GM19043 (cell line): Measurements from ENCODE around the gene COL16A1.

Experiments
- ATAC-seq: cut with Tn5 transposase; IDR thresholded peaks from one replicate; pipeline ENCODE4 v1.9.1; 2021; ENCODE audit warnings: low read depth; ENCODE audit not compliant: unreplicated experiment

The COL16A1 gene

GRCh38 chr1:31733389-31734219 is 29.8 kb upstream of the COL16A1 start:
- no peak for ATAC-seq

GRCh38 chr1:31732751-31733289 is 29.0 kb upstream of the COL16A1 start:
- ATAC-seq: no peak

GRCh38 chr1:31732343-31732742 is 28.5 kb upstream of the COL16A1 start:
- no peak for ATAC-seq

- no peak for ATAC-seq
Observed at GRCh38 chr1:31731049-31731565, 27.3 kb upstream of the COL16A1 start.

- no peak for ATAC-seq
Observed at GRCh38 chr1:31730336-31731048, 26.7 kb upstream of the COL16A1 start.

GRCh38 chr1:31727849-31728248 is 24.0 kb upstream of the COL16A1 start:
- no peak for ATAC-seq

- no peak for ATAC-seq
Observed at GRCh38 chr1:31727195-31727594, 23.4 kb upstream of the COL16A1 start.

- no peak for ATAC-seq
Observed at GRCh38 chr1:31726715-31727114, 22.9 kb upstream of the COL16A1 start.

GRCh38 chr1:31725777-31726535 is 22.1 kb upstream of the COL16A1 start:
- no peak for ATAC-seq

- no peak for ATAC-seq
Observed at GRCh38 chr1:31725134-31725533, 21.3 kb upstream of the COL16A1 start.

GRCh38 chr1:31723828-31724359 is 20.1 kb upstream of the COL16A1 start:
- ATAC-seq: no peak

- ATAC-seq: no peak
Observed at GRCh38 chr1:31718327-31718897, 14.6 kb upstream of the COL16A1 start.

- no peak for ATAC-seq
Observed at GRCh38 chr1:31717341-31717740, 13.5 kb upstream of the COL16A1 start.

- no peak for ATAC-seq
Observed at GRCh38 chr1:31715873-31716220, 12.0 kb upstream of the COL16A1 start.

GRCh38 chr1:31715087-31715872 is 11.5 kb upstream of the COL16A1 start:
- peak; percentile 49 for ATAC-seq

- no peak for ATAC-seq
Observed at GRCh38 chr1:31714442-31715086, 10.7 kb upstream of the COL16A1 start.

- ATAC-seq: no peak
Observed at GRCh38 chr1:31712630-31713029, 8.8 kb upstream of the COL16A1 start.

GRCh38 chr1:31712068-31712467 is 8.3 kb upstream of the COL16A1 start:
- no peak for ATAC-seq

- ATAC-seq: no peak
Observed at GRCh38 chr1:31708324-31708723, 4.5 kb upstream of the COL16A1 start.
